HepG2 (cell line): ENCODE measurements around the gene LMBRD2. TPM values are rescaled to one million over a fixed set of nuclear protein-coding genes. Genes with fewer than 3 reads are reported as not detected.
A peak's percentile ranks its signal among the peaks of the same experiment; 100 is the strongest.

Source experiments
- ATAC-seq: fragments of 200-7000 bp; cut with Tn5 transposase; 3 replicates; pipeline ENCODE4 v1.9.1; 2020; ENCODE audit warnings: mild to moderate bottlenecking, moderate library complexity
- BruUV-seq: library from RNA; stranded (reverse); fragments of 400-500 nt; replicated peaks from 2 replicates; lab custom pipeline; 2021; lab: Mats Ljungman, UMichigan
- CTCF ChIA-PET: fragments of 300-600 bp; formaldehyde crosslinking; extraction: SDS; loops from one replicate; lab custom pipeline; 2021; ENCODE audit warnings: low total read pairs, inconsistent platforms, low intra/inter-chr PET ratio; lab: Yijun Ruan, JAX
- POLR2A ChIA-PET: fragments of 350-600 bp; sonication (Branson Sonifier 250); formaldehyde crosslinking; loops from one replicate; lab custom pipeline; 2020; ENCODE audit warnings: antibody characterized with exemption, inconsistent platforms; lab: Yijun Ruan, JAX
- DNase-seq: peaks from one replicate; pipeline ENCODE4 v3.0.0-alpha.2; 2015; ENCODE audit warnings: low spot score
- FAIRE-seq: peaks from 3 replicates; lab custom pipeline; 2011; peaks lifted over from hg19 to GRCh38; lab: Jason Lieb, UNC
- H2AFZ ChIP-seq: one replicate; pipeline ENCODE4 v1.6.1; 2011; ENCODE audit warnings: low read length, inconsistent platforms
- H3K27ac ChIP-seq: fragments of 300-600 bp; 3 replicates; pipeline ENCODE4 v1.8.0; 2011; ENCODE audit warnings: mixed run types, mild to moderate bottlenecking, mixed read lengths, low read length, inconsistent platforms; ENCODE audit not compliant: insufficient read depth; ENCODE audit errors: extremely low read length
- H3K27me3 ChIP-seq, 2 experiments: fragments of 200-600 bp in 1 of 2; 2 replicates in 1 of 2; 3 replicates in 1 of 2; pipeline versions ENCODE4 v1.6.0 to v1.8.0; 2011; ENCODE audit warnings: low read length in 2 of 2, mild to moderate bottlenecking in 2 of 2, moderate library complexity in 2 of 2, inconsistent platforms in 1 of 2; ENCODE audit not compliant: insufficient read depth in 2 of 2, control insufficient read depth in 1 of 2
- H3K36me3 ChIP-seq, 2 experiments: fragments of 200-600 bp in 1 of 2; replicated peaks in 1 of 2; 2 replicates in 1 of 2; 3 replicates in 1 of 2; pipeline versions ENCODE4 v1.5.1 to v1.8.0; 2011; ENCODE audit warnings: low read length in 2 of 2, inconsistent platforms in 1 of 2; ENCODE audit not compliant: insufficient read depth in 2 of 2, control insufficient read depth in 1 of 2
- H3K4me1 ChIP-seq: 2 replicates; pipeline ENCODE4 v1.5.1; 2012; ENCODE audit warnings: low read length, inconsistent platforms; ENCODE audit not compliant: insufficient read depth
- H3K4me2 ChIP-seq: 2 replicates; pipeline ENCODE4 v1.6.0; 2011; ENCODE audit warnings: low read depth, low read length, inconsistent platforms
- H3K4me3 ChIP-seq, 3 experiments: fragments of 200-600 bp in 1 of 3; sonication (generic), shearing (Covaris generic) in 1 of 3; replicated peaks in 1 of 3; 2 replicates each; pipeline ENCODE4 v1.5.1; 2011 to 2016; ENCODE audit warnings: low read length in 3 of 3, inconsistent platforms in 2 of 3, low read depth in 2 of 3, mild to moderate bottlenecking in 2 of 3, control low read depth in 1 of 3, mixed read lengths in 1 of 3; ENCODE audit not compliant: insufficient read depth in 1 of 3
- H3K79me2 ChIP-seq: one replicate; pipeline ENCODE4 v1.6.1; 2011; ENCODE audit warnings: low read length, inconsistent platforms; ENCODE audit not compliant: insufficient read depth
- H3K9ac ChIP-seq: 2 replicates; pipeline ENCODE4 v1.6.0; 2011; ENCODE audit warnings: mild to moderate bottlenecking, low read depth, low read length, inconsistent platforms; ENCODE audit not compliant: insufficient read depth
- H3K9me3 ChIP-seq: 2 replicates; pipeline ENCODE4 v1.5.1; 2012; ENCODE audit warnings: mild to moderate bottlenecking, low read length
- H4K20me1 ChIP-seq: 2 replicates; pipeline ENCODE4 v1.6.0; 2011; ENCODE audit warnings: inconsistent platforms, mild to moderate bottlenecking, low read length, moderate library complexity; ENCODE audit not compliant: insufficient read depth
- AGO1 ChIP-seq: fragments of 200-400 bp; formaldehyde crosslinking; IDR thresholded peaks from 2 replicates; pipeline ENCODE4 v1.6.1; 2017; ENCODE audit warnings: mild to moderate bottlenecking, low read depth, low read length, moderate library complexity; ENCODE audit not compliant: poor library complexity, severe bottlenecking
- ISX ChIP-seq: sonication (generic); formaldehyde crosslinking; conservative IDR thresholded peaks from 2 replicates; pipeline ENCODE4 v1.5.0; 2020; ENCODE audit warnings: missing genetic modification reagents
- MAZ ChIP-seq, 2 experiments: sonication (generic) in 1 of 2; formaldehyde crosslinking in 1 of 2; IDR thresholded peaks; 2 replicates each; pipeline versions ENCODE4 v1.5.0 to v1.6.1; 2012 to 2020; ENCODE audit warnings: low read depth in 2 of 2, mild to moderate bottlenecking in 2 of 2, borderline replicate concordance in 1 of 2, improper control_type of control experiment in 1 of 2, low read length in 1 of 2, missing genetic modification reagents in 1 of 2, moderate library complexity in 1 of 2
- RAD21 ChIP-seq: fragments of 450-650 bp; formaldehyde crosslinking; IDR thresholded peaks from 2 replicates; pipeline ENCODE4 v1.5.0; 2020; ENCODE audit warnings: mild to moderate bottlenecking
- SIN3A ChIP-seq: IDR thresholded peaks from 2 replicates; pipeline ENCODE4 v1.6.1; 2011; ENCODE audit warnings: low read depth, mild to moderate bottlenecking, control low read depth, low read length, borderline replicate concordance
- SP2 ChIP-seq: sonication (generic); formaldehyde crosslinking; IDR thresholded peaks from 2 replicates; pipeline ENCODE4 v1.5.1; 2020; ENCODE audit warnings: mild to moderate bottlenecking, missing genetic modification reagents
- SRF ChIP-seq: IDR thresholded peaks from 2 replicates; pipeline ENCODE4 v1.6.1; 2011; ENCODE audit warnings: mild to moderate bottlenecking, low read depth, low read length, moderate library complexity
- TBX3 ChIP-seq: fragments of 450-650 bp; IDR thresholded peaks from 2 replicates; pipeline ENCODE4 v1.6.1; 2017; ENCODE audit warnings: antibody characterized with exemption, mild to moderate bottlenecking, inconsistent platforms, borderline replicate concordance
- ZBTB21 ChIP-seq: sonication (generic); formaldehyde crosslinking; IDR thresholded peaks from 2 replicates; pipeline ENCODE4 v1.4.0; 2020; ENCODE audit warnings: missing genetic modification reagents
- ZFP62 ChIP-seq: sonication (generic); formaldehyde crosslinking; IDR thresholded peaks from 2 replicates; pipeline ENCODE4 v1.4.0; 2020; ENCODE audit warnings: missing genetic modification reagents
- ZKSCAN8 ChIP-seq: IDR thresholded peaks from 2 replicates; pipeline ENCODE4 v1.6.1; 2016; ENCODE audit warnings: borderline replicate concordance, missing genetic modification reagents, missing compliant biosample characterization
- ZNF251 ChIP-seq: sonication (generic); formaldehyde crosslinking; IDR thresholded peaks from 2 replicates; pipeline ENCODE4 v1.9.0; 2021; ENCODE audit warnings: mild to moderate bottlenecking, missing genetic modification reagents
- ZNF629 ChIP-seq: sonication (generic); formaldehyde crosslinking; conservative IDR thresholded peaks from 2 replicates; pipeline ENCODE4 v1.5.0; 2020; ENCODE audit warnings: missing genetic modification reagents
- ZNF652 ChIP-seq: IDR thresholded peaks from 2 replicates; pipeline ENCODE4 v1.6.1; 2016; ENCODE audit warnings: low read depth, borderline replicate concordance
- ZNF75D ChIP-seq: sonication (generic); formaldehyde crosslinking; IDR thresholded peaks from 2 replicates; pipeline ENCODE4 v1.8.1; 2023; ENCODE audit warnings: missing genetic modification reagents, mild to moderate bottlenecking, borderline replicate concordance
- ZNF841 ChIP-seq: sonication (generic); formaldehyde crosslinking; IDR thresholded peaks from 2 replicates; pipeline ENCODE4 v1.8.1; 2023; ENCODE audit warnings: missing genetic modification reagents, borderline replicate concordance
- WGBS: methylation state at CpG from one replicate; pipeline ENCODE4 v1.1.6; 2017; ENCODE audit warnings: low lambda C conversion rate; 5-methylcytosine and 5-hydroxymethylcytosine counted together
- in situ Hi-C: cut with HindIII; loops from 2 replicates; pipeline ENCODE4 v1.10.0; 2017; ENCODE audit warnings: low pct_unique_long_range_greater_than_20kb; ENCODE audit not compliant: extremely low pct_ligation_motif_present
- intact Hi-C: fragments of 100-400 bp; cut with micrococcal nuclease; formaldehyde crosslinking; loops from one replicate; pipeline ENCODE4 v1.10.0; 2022; ENCODE audit not compliant: unreplicated experiment
- polyA plus RNA-seq, 8 experiments: library from polyadenylated mRNA; depleted of rRNA in 3 of 8; stranded (reverse) in 7 of 8; unstranded in 1 of 8; fragments of >200 nt; fragmentation: Illumina TruSeq in 4 of 8; extraction: Trizol in 4 of 8; gene quantifications; 2 replicates each; pipeline versions ENCODE4 v1.2.1 to v1.2.3, GENCODE V29; 2011 to 2016; ENCODE audit warnings: low read depth in 4 of 8, missing spikeins in 1 of 8, mixed read lengths in 1 of 8; ENCODE audit not compliant: insufficient read depth in 1 of 8
- total RNA-seq, 5 experiments: library from RNA; depleted of rRNA; stranded (reverse); fragments of >200 nt; fragmentation: Illumina TruSeq; extraction: Trizol; gene quantifications; 2 replicates each; pipeline ENCODE4 v1.2.3, GENCODE V29; 2016; ENCODE audit warnings: low read depth in 1 of 5
- TF ChIP-seq, protein P1 (sequence below): IDR thresholded peaks from 2 replicates; pipeline ENCODE4 v1.6.1; 2016; ENCODE audit warnings: mild to moderate bottlenecking, missing biosample characterization, missing genetic modification reagents
- TF ChIP-seq, protein P2 (sequence below): sonication (generic); formaldehyde crosslinking; IDR thresholded peaks from 2 replicates; pipeline ENCODE4 v1.8.0; 2022; ENCODE audit warnings: mild to moderate bottlenecking, missing genetic modification reagents, borderline replicate concordance
- TF ChIP-seq, protein P3 (sequence below): sonication (generic); formaldehyde crosslinking; IDR thresholded peaks from 2 replicates; pipeline ENCODE4 v1.4.0; 2020; ENCODE audit warnings: missing genetic modification reagents
- TF ChIP-seq, protein P4 (sequence below): conservative IDR thresholded peaks from 2 replicates; pipeline ENCODE4 v1.6.1; 2018; ENCODE audit warnings: missing genetic modification reagents

The LMBRD2 gene
- total and polyA plus RNA-seq, 2 of the 13 experiments (the other 11 are each of a cell fraction or from before 2014, with no cell fraction given) = 2.0 to 4.7 TPM

DNA sequence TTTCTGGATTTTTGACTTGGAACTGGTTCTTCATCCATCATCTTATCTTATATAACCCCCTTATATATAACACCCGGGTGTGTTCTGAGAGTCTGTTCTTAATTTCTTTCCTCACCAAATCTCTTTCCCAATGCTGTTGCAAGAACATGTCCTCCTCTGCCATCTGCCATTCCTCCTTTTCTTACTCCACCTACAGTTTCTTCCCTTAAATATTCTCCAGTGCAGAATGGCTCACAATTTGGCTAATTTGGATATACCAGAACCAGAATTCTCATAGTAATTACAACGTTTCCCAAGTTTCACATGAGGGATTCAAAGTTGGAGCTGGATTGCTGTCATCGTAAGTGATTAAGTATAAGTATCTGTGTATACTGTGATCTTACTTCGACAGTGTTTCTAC is 28.3 kb upstream of the LMBRD2 start (continued):
- no peak for TF ChIP-seq SIN3A
- no peak for TF ChIP-seq ZNF629
- TF ChIP-seq ZFP62 = no peak
- TF ChIP-seq, all 625 proteins: peak for 0

DNA sequence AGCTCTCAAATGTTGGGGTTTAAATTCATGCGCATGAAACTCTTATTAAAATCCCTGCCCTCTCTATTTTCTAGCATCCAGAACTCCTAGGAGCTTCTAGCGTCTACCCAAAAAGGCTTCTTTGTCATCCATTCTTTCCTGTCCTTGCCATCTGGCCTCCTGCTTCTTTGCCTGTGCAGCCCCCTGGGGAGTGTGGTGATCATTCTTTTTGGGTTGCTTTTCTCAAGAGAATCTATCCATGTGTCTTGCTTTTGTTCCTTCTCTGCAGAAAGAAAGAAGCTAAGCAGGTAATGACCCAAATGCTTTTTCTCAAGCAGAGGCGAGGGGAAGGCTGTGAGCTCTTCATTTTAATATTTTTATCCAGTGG is 26.8 kb upstream of the LMBRD2 start:
- no peak overlapping the region for H3K4me2 ChIP-seq
- H3K79me2 ChIP-seq = no peaks in the 10 kb centered on the region
- CTCF ChIA-PET = interaction anchor here (1.5 to 2.6 kb wide), 2 partner anchors 127 to 514 kb away, joined by 4 to 10 read pairs; no protein-coding TSS in a partner anchor
- no peaks in the 10 kb centered on the region for H3K9me3 ChIP-seq
- H4K20me1 ChIP-seq = no peaks in the 10 kb centered on the region
- no TSS peak for BruUV-seq
- no peak overlapping the region for H2AFZ ChIP-seq
- DNase-seq (no peak), FAIRE-seq (no peak), ATAC-seq (no peak)
- intact Hi-C loops = loop anchor here (1.0 to 2.0 kb wide), 3 partner anchors 127 to 512 kb away; no protein-coding TSS in a partner anchor
- H3K27ac ChIP-seq = peak overlapping the region; percentile 23
- H3K36me3 ChIP-seq = peaks cover 7 to 33% of the 10 kb centered on the region in 2 experiments
- H3K4me1 ChIP-seq = peaks cover 55% of the 10 kb centered on the region
- H3K27me3 ChIP-seq = no peaks in the 10 kb centered on the region
- 100% methylated on average over 3 of the region's 3 CpGs for WGBS
- POLR2A ChIA-PET = interaction anchor here (1.0 to 1.6 kb wide), 4 partner anchors 18 to 63 kb away, joined by 3 to 19 read pairs (median 4); partner anchors contain the start of gene NADK2
- no peak overlapping the region for H3K4me3 ChIP-seq
- in situ Hi-C loops = no loop called here
- no peak overlapping the region for H3K9ac ChIP-seq
- no peak for TF ChIP-seq MAZ (IDR thresholded peaks at IDR 0.05; ENCODE audit: borderline replicate concordance, low read depth, low read length)
- TF ChIP-seq MAZ (CRISPR knock-in tag; IDR thresholded peaks at IDR 0.05; ENCODE audit: low read depth) = no peak
- TF ChIP-seq, protein P1, sequence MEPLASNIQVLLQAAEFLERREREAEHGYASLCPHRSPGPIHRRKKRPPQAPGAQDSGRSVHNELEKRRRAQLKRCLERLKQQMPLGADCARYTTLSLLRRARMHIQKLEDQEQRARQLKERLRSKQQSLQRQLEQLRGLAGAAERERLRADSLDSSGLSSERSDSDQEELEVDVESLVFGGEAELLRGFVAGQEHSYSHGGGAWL (CRISPR knock-in tag) = no peak
- no peak for TF ChIP-seq SP2 (CRISPR knock-in tag)
- no peak for TF ChIP-seq ZKSCAN8 (CRISPR knock-in tag)
- TF ChIP-seq ZBTB21 (CRISPR knock-in tag) = no peak
- TF ChIP-seq SRF = no peak
- TF ChIP-seq, protein P2, sequence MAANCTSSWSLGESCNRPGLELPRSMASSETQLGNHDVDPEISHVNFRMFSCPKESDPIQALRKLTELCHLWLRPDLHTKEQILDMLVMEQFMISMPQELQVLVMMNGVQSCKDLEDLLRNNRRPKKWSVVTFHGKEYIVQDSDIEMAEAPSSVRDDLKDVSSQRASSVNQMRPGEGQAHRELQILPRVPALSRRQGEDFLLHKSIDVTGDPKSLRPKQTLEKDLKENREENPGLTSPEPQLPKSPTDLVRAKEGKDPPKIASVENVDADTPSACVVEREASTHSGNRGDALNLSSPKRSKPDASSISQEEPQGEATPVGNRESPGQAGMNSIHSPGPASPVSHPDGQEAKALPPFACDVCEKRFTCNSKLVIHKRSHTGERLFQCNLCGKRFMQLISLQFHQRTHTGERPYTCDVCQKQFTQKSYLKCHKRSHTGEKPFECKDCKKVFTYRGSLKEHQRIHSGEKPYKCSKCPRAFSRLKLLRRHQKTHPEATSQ (CRISPR knock-in tag) = no peak
- no peak for TF ChIP-seq ISX (CRISPR knock-in tag)
- no peak for TF ChIP-seq ZNF75D (CRISPR knock-in tag)
- TF ChIP-seq TBX3 = no peak
- TF ChIP-seq AGO1 = no peak
- TF ChIP-seq ZNF251 = no peak
- TF ChIP-seq, protein P3, sequence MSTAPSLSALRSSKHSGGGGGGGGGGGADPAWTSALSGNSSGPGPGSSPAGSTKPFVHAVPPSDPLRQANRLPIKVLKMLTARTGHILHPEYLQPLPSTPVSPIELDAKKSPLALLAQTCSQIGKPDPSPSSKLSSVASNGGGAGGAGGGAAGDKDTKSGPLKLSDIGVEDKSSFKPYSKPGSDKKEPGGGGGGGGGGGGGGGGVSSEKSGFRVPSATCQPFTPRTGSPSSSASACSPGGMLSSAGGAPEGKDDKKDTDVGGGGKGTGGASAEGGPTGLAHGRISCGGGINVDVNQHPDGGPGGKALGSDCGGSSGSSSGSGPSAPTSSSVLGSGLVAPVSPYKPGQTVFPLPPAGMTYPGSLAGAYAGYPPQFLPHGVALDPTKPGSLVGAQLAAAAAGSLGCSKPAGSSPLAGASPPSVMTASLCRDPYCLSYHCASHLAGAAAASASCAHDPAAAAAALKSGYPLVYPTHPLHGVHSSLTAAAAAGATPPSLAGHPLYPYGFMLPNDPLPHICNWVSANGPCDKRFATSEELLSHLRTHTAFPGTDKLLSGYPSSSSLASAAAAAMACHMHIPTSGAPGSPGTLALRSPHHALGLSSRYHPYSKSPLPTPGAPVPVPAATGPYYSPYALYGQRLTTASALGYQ (CRISPR knock-in tag) = no peak
- TF ChIP-seq RAD21 (CRISPR knock-in tag) = no peak
- no peak for TF ChIP-seq ZNF841 (CRISPR knock-in tag)
- TF ChIP-seq ZNF652 = no peak
- TF ChIP-seq, protein P4, sequence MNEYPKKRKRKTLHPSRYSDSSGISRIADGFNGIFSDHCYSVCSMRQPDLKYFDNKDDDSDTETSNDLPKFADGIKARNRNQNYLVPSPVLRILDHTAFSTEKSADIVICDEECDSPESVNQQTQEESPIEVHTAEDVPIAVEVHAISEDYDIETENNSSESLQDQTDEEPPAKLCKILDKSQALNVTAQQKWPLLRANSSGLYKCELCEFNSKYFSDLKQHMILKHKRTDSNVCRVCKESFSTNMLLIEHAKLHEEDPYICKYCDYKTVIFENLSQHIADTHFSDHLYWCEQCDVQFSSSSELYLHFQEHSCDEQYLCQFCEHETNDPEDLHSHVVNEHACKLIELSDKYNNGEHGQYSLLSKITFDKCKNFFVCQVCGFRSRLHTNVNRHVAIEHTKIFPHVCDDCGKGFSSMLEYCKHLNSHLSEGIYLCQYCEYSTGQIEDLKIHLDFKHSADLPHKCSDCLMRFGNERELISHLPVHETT = no peak
